MM.1S (cell line): ENCODE results near the gene DAND5.

ENCODE experiments used
- DNase-seq: peaks from one replicate; pipeline ENCODE4 v3.0.0-alpha.2; 2015
- H2AFZ ChIP-seq: fragments of 300-600 bp; sonication (generic); 2 replicates; pipeline ENCODE4 v1.6.0; 2016; ENCODE audit warnings: antibody characterized with exemption, low read length
- H3F3A ChIP-seq: fragments of 300-600 bp; sonication (generic); 2 replicates; pipeline ENCODE4 v1.6.1; 2016; ENCODE audit warnings: mild to moderate bottlenecking, antibody characterized with exemption, low read length, moderate library complexity, mixed read lengths; ENCODE audit not compliant: insufficient read depth
- H3K27ac ChIP-seq: fragments of 300-600 bp; sonication (generic); 2 replicates; pipeline ENCODE4 v1.5.1; 2016; ENCODE audit warnings: mild to moderate bottlenecking, low read length
- H3K27me3 ChIP-seq: fragments of 300-600 bp; sonication (generic); replicated peaks from 2 replicates; pipeline ENCODE4 v1.6.0; 2016; ENCODE audit warnings: low read length; ENCODE audit not compliant: insufficient read depth
- H3K36me3 ChIP-seq: fragments of 300-600 bp; sonication (generic); replicated peaks from 2 replicates; pipeline ENCODE4 v1.6.1; 2016; ENCODE audit warnings: mild to moderate bottlenecking, low read length, mixed read lengths; ENCODE audit not compliant: insufficient read depth
- H3K4me1 ChIP-seq: fragments of 300-600 bp; sonication (generic); 2 replicates; pipeline ENCODE4 v1.6.1; 2016; ENCODE audit warnings: low read length, mixed read lengths
- H3K4me2 ChIP-seq: fragments of 300-600 bp; sonication (generic); 2 replicates; pipeline ENCODE4 v1.6.0; 2016; ENCODE audit warnings: low read depth, low read length
- H3K4me3 ChIP-seq: fragments of 300-600 bp; sonication (generic); 2 replicates; pipeline ENCODE4 v1.5.1; 2016; ENCODE audit warnings: low read length, mixed read lengths
- H3K79me2 ChIP-seq: fragments of 300-600 bp; sonication (generic); 2 replicates; pipeline ENCODE4 v1.6.1; 2016; ENCODE audit warnings: mixed run types, low read length, mixed read lengths
- H3K9ac ChIP-seq: fragments of 300-600 bp; sonication (generic); 2 replicates; pipeline ENCODE4 v1.6.1; 2016; ENCODE audit warnings: low read length, mixed read lengths
- H3K9me2 ChIP-seq: fragments of 300-600 bp; sonication (generic); replicated peaks from 2 replicates; pipeline ENCODE4 v1.6.1; 2016; ENCODE audit warnings: mild to moderate bottlenecking, low read length, mixed read lengths; ENCODE audit not compliant: insufficient read depth
- H3K9me3 ChIP-seq: fragments of 300-600 bp; sonication (generic); replicated peaks from 2 replicates; pipeline ENCODE4 v1.6.1; 2016; ENCODE audit warnings: mild to moderate bottlenecking, low read length, mixed read lengths; ENCODE audit not compliant: insufficient read depth
- H4K20me1 ChIP-seq: fragments of 300-600 bp; sonication (generic); 2 replicates; pipeline ENCODE4 v1.6.1; 2016; ENCODE audit warnings: mild to moderate bottlenecking, low read length, moderate library complexity, mixed read lengths; ENCODE audit not compliant: insufficient read depth
- CTCF ChIP-seq: fragments of 300-600 bp; sonication (generic); IDR thresholded peaks from 2 replicates; pipeline ENCODE4 v1.5.1; 2016; ENCODE audit warnings: antibody characterized with exemption, low read length, mixed read lengths
- EZH2 ChIP-seq: fragments of 300-600 bp; sonication (generic); optimal IDR thresholded peaks from 2 replicates; pipeline ENCODE3; 2017; ENCODE audit warnings: low read depth, mild to moderate bottlenecking, antibody characterized with exemption, low read length, mixed read lengths
- EZH2phosphoT487 ChIP-seq: fragments of 300-600 bp; sonication (generic); IDR thresholded peaks from 2 replicates; pipeline ENCODE4 v1.6.1; 2018; ENCODE audit warnings: antibody characterized with exemption, low read length

The DAND5 gene

GRCh38 chr19:13016245-13016627 lies 46.9 kb downstream of the DAND5 start:
- no peak overlapping the region for H3K4me2 ChIP-seq
- no peaks in the 10 kb centered on the region for H4K20me1 ChIP-seq
- no peaks in the 10 kb centered on the region for H3K79me2 ChIP-seq
- no peaks in the 10 kb centered on the region for H3K9me3 ChIP-seq
- H3K4me1 ChIP-seq: no peaks in the 10 kb centered on the region
- no peaks in the 10 kb centered on the region for H3K36me3 ChIP-seq
- no peak for DNase-seq
- no peak for TF ChIP-seq EZH2
- TF ChIP-seq EZH2phosphoT487: no peak
- no peak for TF ChIP-seq CTCF
- H3K27me3 ChIP-seq: peaks cover 75% of the 10 kb centered on the region
- H3K9ac ChIP-seq: no peak overlapping the region
- H3K4me3 ChIP-seq: no peak overlapping the region
- no peak overlapping the region for H2AFZ ChIP-seq
- no peaks in the 10 kb centered on the region for H3K9me2 ChIP-seq
- no peak overlapping the region for H3K27ac ChIP-seq
- H3F3A ChIP-seq: no peaks in the 10 kb centered on the region

GRCh38 chr19:13016628-13017305 lies 47.4 kb downstream of the DAND5 start:
- H4K20me1 ChIP-seq: no peaks in the 10 kb centered on the region
- no peak overlapping the region for H3K4me3 ChIP-seq
- no peak overlapping the region for H3K9ac ChIP-seq
- H3K79me2 ChIP-seq: no peaks in the 10 kb centered on the region
- no peak overlapping the region for H3K27ac ChIP-seq
- no peaks in the 10 kb centered on the region for H3K36me3 ChIP-seq
- no peak overlapping the region for H2AFZ ChIP-seq
- 0 out of 2 replicates have a peak, but pooled peaks cover 2% of the 10 kb centered on the region for H3F3A ChIP-seq
- DNase-seq: no peak
- H3K4me2 ChIP-seq: no peak overlapping the region
- H3K27me3 ChIP-seq: peaks cover 70% of the 10 kb centered on the region
- peaks cover 2% of the 10 kb centered on the region; the same call in 1 of the 2 replicates for H3K4me1 ChIP-seq
- H3K9me2 ChIP-seq: no peaks in the 10 kb centered on the region
- no peak for TF ChIP-seq EZH2phosphoT487
- TF ChIP-seq CTCF: no peak
- TF ChIP-seq EZH2: no peak
- H3K9me3 ChIP-seq: no peaks in the 10 kb centered on the region

GRCh38 chr19:13017306-13018034 lies 48.1 kb downstream of the DAND5 start:
- Histone ChIP-seq H3K4me1 (peaks cover 8% of the 10 kb centered on the region; the same call in 1 of the 2 replicates), H3K27me3 (peaks cover 62% of the 10 kb centered on the region), H2AFZ (no peak overlapping the region), H3K9me3 (no peaks in the 10 kb centered on the region), H3K36me3 (no peaks in the 10 kb centered on the region), H3K4me3 (no peak overlapping the region), H3K79me2 (no peaks in the 10 kb centered on the region), H3K4me2 (no peak overlapping the region), H3F3A (0 out of 2 replicates have a peak, but pooled peaks cover 9% of the 10 kb centered on the region), H3K27ac (no peak overlapping the region), H4K20me1 (no peaks in the 10 kb centered on the region), H3K9ac (no peak overlapping the region), H3K9me2 (no peaks in the 10 kb centered on the region)
- no peak for TF ChIP-seq EZH2
- TF ChIP-seq EZH2phosphoT487: no peak
- no peak for TF ChIP-seq CTCF
- no peak for DNase-seq
